ENCODE data around the gene C9orf43. TPM values are rescaled to one million over a fixed set of nuclear protein-coding genes. Genes with fewer than 3 reads are reported as not detected.

Gene C9orf43
- total RNA-seq, 2 experiments from 2014 or later, result 0.16 to 0.41 TPM

GRCh38 chr9:113444736-113445135, 34.2 kb downstream of the C9orf43 start:
- Mint-ChIP-seq H3K4me1 (peaks cover 2% of the 10 kb centered on the region), H3K36me3 (no peaks in the 10 kb centered on the region), H3K9me3 (ENCODE audit: low read depth) (no peaks in the 10 kb centered on the region), H3K27me3 (no peaks in the 10 kb centered on the region), H3K27ac (no peak overlapping the region), H3K4me3 (no peak overlapping the region)
- DNase-seq, result no peak
- CTCF ChIA-PET, result interaction anchor here (1.2 to 9.7 kb wide), 8 partner anchors 11 to 210 kb away, joined by 3 to 151 read pairs (median 14); no protein-coding TSS in a partner anchor
- no peak for ATAC-seq

GRCh38 chr9:113446323-113446740, 35.8 kb downstream of the C9orf43 start:
- DNase-seq, result no peak
- ATAC-seq, result no peak
- Mint-ChIP-seq H3K27ac (no peak overlapping the region), H3K4me3 (no peak overlapping the region), H3K36me3 (no peaks in the 10 kb centered on the region), H3K9me3 (ENCODE audit: low read depth) (no peaks in the 10 kb centered on the region), H3K27me3 (no peaks in the 10 kb centered on the region), H3K4me1 (peaks cover 2% of the 10 kb centered on the region)
- CTCF ChIA-PET, result interaction anchor here (0.6 to 9.7 kb wide), 31 partner anchors 10 to 237 kb away, joined by 3 to 151 read pairs (median 3); partner anchors contain the start of genes C9orf43 and POLE3

- H3K27me3 Mint-ChIP-seq, result no peaks in the 10 kb centered on the region
- CTCF ChIA-PET, result interaction anchor here (4.9 to 9.7 kb wide), 2 partner anchors 134 to 205 kb away, joined by 50 to 151 read pairs; no protein-coding TSS in a partner anchor
- DNase-seq (no peak), ATAC-seq (no peak)
- H3K36me3 Mint-ChIP-seq, result no peaks in the 10 kb centered on the region
- H3K9me3 Mint-ChIP-seq (ENCODE audit: low read depth), result no peaks in the 10 kb centered on the region
- peaks cover 2% of the 10 kb centered on the region for H3K4me1 Mint-ChIP-seq
- no peak overlapping the region for H3K27ac Mint-ChIP-seq
- H3K4me3 Mint-ChIP-seq, result no peak overlapping the region
Observed at GRCh38 chr9:113449376-113449775, 38.8 kb downstream of the C9orf43 start.

- DNase-seq (no peak), ATAC-seq (no peak)
- H3K27me3 Mint-ChIP-seq, result no peaks in the 10 kb centered on the region
- no peaks in the 10 kb centered on the region for H3K36me3 Mint-ChIP-seq
- H3K4me3 Mint-ChIP-seq, result no peak overlapping the region
- CTCF ChIA-PET, result interaction anchor here (1.2 to 9.7 kb wide), 3 partner anchors 38 to 202 kb away, joined by 3 to 151 read pairs (median 6); no protein-coding TSS in a partner anchor
- H3K4me1 Mint-ChIP-seq, result peaks cover 10% of the 10 kb centered on the region
- no peaks in the 10 kb centered on the region for H3K9me3 Mint-ChIP-seq (ENCODE audit: low read depth)
- no peak overlapping the region for H3K27ac Mint-ChIP-seq
Observed at GRCh38 chr9:113452113-113452605, 41.6 kb downstream of the C9orf43 start.

- no peak overlapping the region for H3K27ac Mint-ChIP-seq
- H3K4me1 Mint-ChIP-seq, result peaks cover 10% of the 10 kb centered on the region
- CTCF ChIA-PET, result interaction anchor here (0.7 to 4.0 kb wide), 12 partner anchors 9 to 203 kb away, joined by 3 to 17 read pairs (median 4); partner anchors contain the start of gene ALAD
- no peak for DNase-seq
- no peak overlapping the region for H3K4me3 Mint-ChIP-seq
- no peaks in the 10 kb centered on the region for H3K27me3 Mint-ChIP-seq
- no peaks in the 10 kb centered on the region for H3K36me3 Mint-ChIP-seq
- peak; percentile 36 for ATAC-seq
- no peaks in the 10 kb centered on the region for H3K9me3 Mint-ChIP-seq (ENCODE audit: low read depth)
Observed at GRCh38 chr9:113454914-113455761, 44.6 kb downstream of the C9orf43 start.

- peaks cover 10% of the 10 kb centered on the region for H3K4me1 Mint-ChIP-seq
- DNase-seq (no peak), ATAC-seq (no peak)
- no peak overlapping the region for H3K27ac Mint-ChIP-seq
- CTCF ChIA-PET, result interaction anchor here (0.7 to 4.0 kb wide), 2 partner anchors 10 to 15 kb away, joined by 3 to 17 read pairs; no protein-coding TSS in a partner anchor
- H3K4me3 Mint-ChIP-seq, result no peak overlapping the region
- no peaks in the 10 kb centered on the region for H3K27me3 Mint-ChIP-seq
- no peaks in the 10 kb centered on the region for H3K36me3 Mint-ChIP-seq
- H3K9me3 Mint-ChIP-seq (ENCODE audit: low read depth), result no peaks in the 10 kb centered on the region
Observed at GRCh38 chr9:113456235-113456634, 45.7 kb downstream of the C9orf43 start.

GRCh38 chr9:113461285-113461684, 50.7 kb downstream of the C9orf43 start:
- ATAC-seq (no peak), DNase-seq (no peak)
- H3K4me3 Mint-ChIP-seq, result no peak overlapping the region
- no peaks in the 10 kb centered on the region for H3K9me3 Mint-ChIP-seq (ENCODE audit: low read depth)
- no peaks in the 10 kb centered on the region for H3K27me3 Mint-ChIP-seq
- no peaks in the 10 kb centered on the region for H3K4me1 Mint-ChIP-seq
- CTCF ChIA-PET, result no interaction called here
- H3K36me3 Mint-ChIP-seq, result no peaks in the 10 kb centered on the region
- H3K27ac Mint-ChIP-seq, result no peak overlapping the region

GRCh38 chr9:113461943-113462342, 51.4 kb downstream of the C9orf43 start:
- no peak for ATAC-seq
- no peak for DNase-seq
- Mint-ChIP-seq H3K27ac (no peak overlapping the region), H3K9me3 (ENCODE audit: low read depth) (peaks cover 2% of the 10 kb centered on the region), H3K4me1 (no peaks in the 10 kb centered on the region), H3K36me3 (no peaks in the 10 kb centered on the region), H3K4me3 (no peak overlapping the region), H3K27me3 (no peaks in the 10 kb centered on the region)
- CTCF ChIA-PET, result interaction anchor here (1.3 kb wide), 1 partner anchor 61 kb away, joined by 3 read pairs; the partner anchor contains the start of gene ALAD

GRCh38 chr9:113462781-113463286, 52.3 kb downstream of the C9orf43 start:
- DNase-seq (no peak), ATAC-seq (no peak)
- no peak overlapping the region for H3K4me3 Mint-ChIP-seq
- peaks cover 2% of the 10 kb centered on the region for H3K36me3 Mint-ChIP-seq
- no peaks in the 10 kb centered on the region for H3K4me1 Mint-ChIP-seq
- peaks cover 2% of the 10 kb centered on the region for H3K9me3 Mint-ChIP-seq (ENCODE audit: low read depth)
- H3K27ac Mint-ChIP-seq, result no peak overlapping the region
- H3K27me3 Mint-ChIP-seq, result no peaks in the 10 kb centered on the region
- CTCF ChIA-PET, result interaction anchor here (1.3 to 1.4 kb wide), 2 partner anchors 62 to 129 kb away, joined by 3 read pairs; partner anchors contain the start of gene ALAD

GRCh38 chr9:113463418-113464285, 53.1 kb downstream of the C9orf43 start, which contains the start of gene RGS3:
RGS3 (plus strand) TSS chr9:113463727; CDS start chr9:113463803, 76 bp downstream.
- Mint-ChIP-seq H3K27ac (no peak within 1 kb of the TSS), H3K36me3 (peaks cover 2% of the 10 kb centered on the region), H3K4me1 (no peaks in the 10 kb centered on the region), H3K27me3 (no peaks in the 10 kb centered on the region), H3K4me3 (peak within 1 kb of the TSS; percentile 58), H3K9me3 (ENCODE audit: low read depth) (peaks cover 2% of the 10 kb centered on the region)
- no peak for DNase-seq
- CTCF ChIA-PET, result interaction anchor here (1.3 to 1.4 kb wide), 2 partner anchors 62 to 128 kb away, joined by 3 read pairs; partner anchors contain the start of gene ALAD
- peak; percentile 66 for ATAC-seq

GRCh38 chr9:113464286-113464660, 53.7 kb downstream of the C9orf43 start:
- CTCF ChIA-PET, result interaction anchor here (0.9 to 1.4 kb wide), 3 partner anchors 29 to 191 kb away, joined by 3 to 4 read pairs (median 3); no protein-coding TSS in a partner anchor
- no peak overlapping the region for H3K27ac Mint-ChIP-seq

GRCh38 chr9:113465599-113466140, 55.1 kb downstream of the C9orf43 start:
- Mint-ChIP-seq H3K9me3 (ENCODE audit: low read depth) (peaks cover 2% of the 10 kb centered on the region), H3K4me3 (no peak overlapping the region), H3K27me3 (no peaks in the 10 kb centered on the region), H3K36me3 (peaks cover 3% of the 10 kb centered on the region), H3K4me1 (no peaks in the 10 kb centered on the region), H3K27ac (no peak overlapping the region)
- CTCF ChIA-PET, result no interaction called here
- DNase-seq, result no peak
- no peak for ATAC-seq

More at GRCh38 chr9:113464286-113464660, 53.7 kb downstream of the C9orf43 start:
- no peaks in the 10 kb centered on the region for H3K27me3 Mint-ChIP-seq
- peaks cover 2% of the 10 kb centered on the region for H3K9me3 Mint-ChIP-seq (ENCODE audit: low read depth)
- DNase-seq, result no peak
- peaks cover 2% of the 10 kb centered on the region for H3K36me3 Mint-ChIP-seq
- H3K4me1 Mint-ChIP-seq, result no peaks in the 10 kb centered on the region
- H3K4me3 Mint-ChIP-seq, result peak overlapping the region; percentile 58
- no peak for ATAC-seq

All from activated CD8-positive, alpha-beta memory T cell treated with anti-CD3 and anti-CD28 coated beads, Interleukin-2, amount 10 ng/mL, durations not matched to agents 7 days and 5 days (primary cell).